OCI-LY3 (cell line): ENCODE measurements around the gene CPEB1.

Experiments
- EZH2phosphoT487 ChIP-seq: fragments of 200-600 bp; shearing (Covaris generic); IDR thresholded peaks from 2 replicates; pipeline ENCODE4 v1.6.1; 2018; ENCODE audit warnings: antibody characterized with exemption, mixed run types, low read depth
- TF ChIP-seq, protein P1 (sequence below): fragments of 200-600, 300-600 bp; sonication (generic); IDR thresholded peaks from 2 replicates; pipeline ENCODE4 v1.5.1; 2014; ENCODE audit warnings: antibody characterized with exemption, low read length, low read depth

DNA sequence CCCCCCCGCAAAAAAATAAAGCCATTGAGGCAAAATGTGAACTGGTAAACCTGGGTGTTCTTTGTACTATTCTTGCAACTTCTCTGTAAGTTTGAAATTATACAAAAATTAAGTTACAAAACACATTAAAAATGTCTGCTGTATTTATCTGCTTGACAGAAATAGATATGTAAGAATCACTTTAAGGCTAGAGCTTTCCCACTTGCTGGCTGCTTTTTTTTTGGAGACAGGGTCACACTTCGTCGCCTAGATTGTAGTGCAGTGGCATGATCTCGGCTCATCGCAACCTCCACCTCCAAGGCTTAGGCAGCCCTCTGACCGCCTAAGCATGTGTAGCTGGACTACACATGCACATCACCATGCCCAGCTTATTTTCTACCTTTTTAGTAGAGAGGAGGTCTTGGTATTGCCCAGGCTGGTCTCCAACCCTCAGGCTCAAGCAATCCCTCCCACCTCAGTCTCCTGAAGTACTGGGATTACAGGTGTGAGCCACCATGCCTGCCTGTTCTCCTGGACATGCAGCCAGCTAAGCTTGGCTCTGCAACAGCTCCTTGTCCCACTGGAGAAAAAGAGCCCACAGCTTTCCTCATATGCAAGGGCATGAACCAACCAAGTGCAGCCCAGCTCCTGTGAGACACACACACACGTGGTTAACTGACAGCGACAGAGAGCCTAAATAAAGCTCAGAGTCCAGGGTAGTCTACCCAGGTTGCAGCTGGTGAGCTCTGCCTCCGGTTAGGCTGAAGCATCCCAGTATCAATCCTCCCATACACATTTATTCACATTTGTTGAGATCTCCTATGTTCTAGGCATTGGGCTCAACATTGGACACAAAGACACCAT, 111.4 kb downstream of the CPEB1 start:
- TF ChIP-seq, protein P1, sequence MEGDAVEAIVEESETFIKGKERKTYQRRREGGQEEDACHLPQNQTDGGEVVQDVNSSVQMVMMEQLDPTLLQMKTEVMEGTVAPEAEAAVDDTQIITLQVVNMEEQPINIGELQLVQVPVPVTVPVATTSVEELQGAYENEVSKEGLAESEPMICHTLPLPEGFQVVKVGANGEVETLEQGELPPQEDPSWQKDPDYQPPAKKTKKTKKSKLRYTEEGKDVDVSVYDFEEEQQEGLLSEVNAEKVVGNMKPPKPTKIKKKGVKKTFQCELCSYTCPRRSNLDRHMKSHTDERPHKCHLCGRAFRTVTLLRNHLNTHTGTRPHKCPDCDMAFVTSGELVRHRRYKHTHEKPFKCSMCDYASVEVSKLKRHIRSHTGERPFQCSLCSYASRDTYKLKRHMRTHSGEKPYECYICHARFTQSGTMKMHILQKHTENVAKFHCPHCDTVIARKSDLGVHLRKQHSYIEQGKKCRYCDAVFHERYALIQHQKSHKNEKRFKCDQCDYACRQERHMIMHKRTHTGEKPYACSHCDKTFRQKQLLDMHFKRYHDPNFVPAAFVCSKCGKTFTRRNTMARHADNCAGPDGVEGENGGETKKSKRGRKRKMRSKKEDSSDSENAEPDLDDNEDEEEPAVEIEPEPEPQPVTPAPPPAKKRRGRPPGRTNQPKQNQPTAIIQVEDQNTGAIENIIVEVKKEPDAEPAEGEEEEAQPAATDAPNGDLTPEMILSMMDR, result no peak
- no peak for TF ChIP-seq EZH2phosphoT487
